ENCODE measurements around the gene CFLAR. TPM values are rescaled to one million over a fixed set of nuclear protein-coding genes. Genes with fewer than 3 reads are reported as not detected.

Gene CFLAR
- total RNA-seq, 1 donor from 2014 or later = 144 TPM

- intact Hi-C loops (cut with DNase I) = no loop called here
- Histone ChIP-seq H3K27ac (no peak overlapping the region), H3K4me1 (no peaks in the 10 kb centered on the region), H3K9me3 (no peaks in the 10 kb centered on the region), H3K4me3 (no peak overlapping the region), H3K27me3 (no peaks in the 10 kb centered on the region), H3K36me3 (no peaks in the 10 kb centered on the region)
- DNase-seq (ENCODE audit: extremely low spot score in 2 of 2) = no peak
- TF ChIP-seq POLR2AphosphoS5 (IDR thresholded peaks at IDR 0.05; ENCODE audit: insufficient read depth in 1 of 2, low read depth in 1 of 2) = no peak
- no peak for TF ChIP-seq POLR2A (IDR thresholded peaks at IDR 0.05)
- no peak for TF ChIP-seq CTCF (IDR thresholded peaks at IDR 0.05)
These were observed 80.8 kb downstream of the CFLAR start for GRCh38 chr2:201196803-201197202.

- no peak overlapping the region for H3K4me3 ChIP-seq
- TF ChIP-seq POLR2A (IDR thresholded peaks at IDR 0.05) = no peak
- TF ChIP-seq POLR2AphosphoS5 (IDR thresholded peaks at IDR 0.05; ENCODE audit: insufficient read depth in 1 of 2, low read depth in 1 of 2) = no peak
- no peak for TF ChIP-seq CTCF (IDR thresholded peaks at IDR 0.05)
- no peak overlapping the region for H3K27ac ChIP-seq
- no peaks in the 10 kb centered on the region for H3K36me3 ChIP-seq
- intact Hi-C loops (cut with DNase I) = no loop called here
- no peaks in the 10 kb centered on the region for H3K9me3 ChIP-seq
- no peaks in the 10 kb centered on the region for H3K4me1 ChIP-seq
- H3K27me3 ChIP-seq = no peaks in the 10 kb centered on the region
- DNase-seq (ENCODE audit: extremely low spot score in 2 of 2) = no peak
These were observed 81.8 kb downstream of the CFLAR start for GRCh38 chr2:201197781-201198180.

GRCh38 chr2:201199847-201200246 is 83.9 kb downstream of the CFLAR start:
- no peaks in the 10 kb centered on the region for H3K36me3 ChIP-seq
- no peak overlapping the region for H3K27ac ChIP-seq
- H3K27me3 ChIP-seq = no peaks in the 10 kb centered on the region
- H3K4me1 ChIP-seq = peaks cover 11% of the 10 kb centered on the region
- H3K4me3 ChIP-seq = no peak overlapping the region
- no peak for DNase-seq (ENCODE audit: extremely low spot score in 2 of 2)
- no peak for TF ChIP-seq POLR2A (IDR thresholded peaks at IDR 0.05)
- TF ChIP-seq POLR2AphosphoS5 (IDR thresholded peaks at IDR 0.05; ENCODE audit: insufficient read depth in 1 of 2, low read depth in 1 of 2) = no peak
- TF ChIP-seq CTCF (IDR thresholded peaks at IDR 0.05) = no peak
- intact Hi-C loops (cut with DNase I) = no loop called here
- no peaks in the 10 kb centered on the region for H3K9me3 ChIP-seq

GRCh38 chr2:201200345-201200744 is 84.4 kb downstream of the CFLAR start:
- TF ChIP-seq POLR2A (IDR thresholded peaks at IDR 0.05) (no peak), CTCF (IDR thresholded peaks at IDR 0.05) (no peak), POLR2AphosphoS5 (IDR thresholded peaks at IDR 0.05; ENCODE audit: insufficient read depth in 1 of 2, low read depth in 1 of 2) (no peak)
- H3K27ac ChIP-seq = no peak overlapping the region
- intact Hi-C loops (cut with DNase I) = no loop called here
- peaks cover 11% of the 10 kb centered on the region for H3K4me1 ChIP-seq
- H3K27me3 ChIP-seq = no peaks in the 10 kb centered on the region
- H3K9me3 ChIP-seq = no peaks in the 10 kb centered on the region
- no peak overlapping the region for H3K4me3 ChIP-seq
- no peaks in the 10 kb centered on the region for H3K36me3 ChIP-seq
- DNase-seq (ENCODE audit: extremely low spot score in 2 of 2) = no peak

- DNase-seq (ENCODE audit: extremely low spot score in 2 of 2) = no peak
- no peak overlapping the region for H3K4me3 ChIP-seq
- no peaks in the 10 kb centered on the region for H3K36me3 ChIP-seq
These were observed 85.4 kb downstream of the CFLAR start for GRCh38 chr2:201201371-201201770.

More at GRCh38 chr2:201201371-201201770, 85.4 kb downstream of the CFLAR start:
- H3K4me1 ChIP-seq = peaks cover 11% of the 10 kb centered on the region
- no peak overlapping the region for H3K27ac ChIP-seq
- no peak for TF ChIP-seq POLR2A (IDR thresholded peaks at IDR 0.05)
- TF ChIP-seq POLR2AphosphoS5 (IDR thresholded peaks at IDR 0.05; ENCODE audit: insufficient read depth in 1 of 2, low read depth in 1 of 2) = no peak
- no peak for TF ChIP-seq CTCF (IDR thresholded peaks at IDR 0.05)
- intact Hi-C loops (cut with DNase I) = no loop called here
- no peaks in the 10 kb centered on the region for H3K9me3 ChIP-seq
- H3K27me3 ChIP-seq = no peaks in the 10 kb centered on the region
